ENCODE measurements around the gene FOXS1. TPM values are rescaled to one million over a fixed set of nuclear protein-coding genes. Genes with fewer than 3 reads are reported as not detected.

FOXS1 gene
- total and polyA plus RNA-seq, 4 donors: 1.4 to 3.2 (median 2.5) TPM

- H3K4me1 ChIP-seq (ENCODE audit: control insufficient read depth in 5 of 5, insufficient read depth in 5 of 5, low read length in 5 of 5): peaks cover 0 to 15% (median 3%) of the 10 kb centered on the region in 5 donors
- H3K27ac ChIP-seq (ENCODE audit: low read depth in 1 of 2, low read length in 1 of 2): no peak overlapping the region
- no peaks in the 10 kb centered on the region for H3K36me3 ChIP-seq (ENCODE audit: control insufficient read depth in 4 of 4, insufficient read depth in 4 of 4, low read length in 4 of 4)
- H3K9ac ChIP-seq (ENCODE audit: insufficient read depth in 1 of 2, low read length in 2 of 2): no peak overlapping the region
- WGBS, 2 donors: 52 to 58% methylated on average over 5 of the region's 5 CpGs
- H3K4me3 ChIP-seq: no peak overlapping the region
- ATAC-seq (ENCODE audit: insufficient read depth, low FRiP score): no peak
- H3K9me3 ChIP-seq (ENCODE audit: control insufficient read depth in 4 of 4, insufficient read depth in 3 of 4, low read length in 3 of 4): no peaks in the 10 kb centered on the region
- no peak for TF ChIP-seq CTCF (IDR thresholded peaks at IDR 0.05; ENCODE audit: control extremely low read depth, extremely low read depth)
- H3K27me3 ChIP-seq (ENCODE audit: control insufficient read depth in 3 of 3, insufficient read depth in 3 of 3, low read length in 2 of 3): no peaks in the 10 kb centered on the region
- DNase-seq: no peak
Observed at GRCh38 chr20:31821427-31821826, 24.0 kb downstream of the FOXS1 start.

- Histone ChIP-seq H3K9me3 (ENCODE audit: control insufficient read depth in 4 of 4, insufficient read depth in 3 of 4, low read length in 3 of 4) (no peaks in the 10 kb centered on the region), H3K27me3 (ENCODE audit: control insufficient read depth in 3 of 3, insufficient read depth in 3 of 3, low read length in 2 of 3) (no peaks in the 10 kb centered on the region), H3K36me3 (ENCODE audit: control insufficient read depth in 4 of 4, insufficient read depth in 4 of 4, low read length in 4 of 4) (no peaks in the 10 kb centered on the region), H3K9ac (ENCODE audit: insufficient read depth in 1 of 2, low read length in 2 of 2) (no peak overlapping the region), H3K4me1 (ENCODE audit: control insufficient read depth in 5 of 5, insufficient read depth in 5 of 5, low read length in 5 of 5) (peaks cover 0 to 20% (median 3%) of the 10 kb centered on the region in 5 donors), H3K4me3 (no peak overlapping the region), H3K27ac (ENCODE audit: low read depth in 1 of 2, low read length in 1 of 2) (no peak overlapping the region)
- ATAC-seq (ENCODE audit: insufficient read depth, low FRiP score): no peak
- 89 to 91% methylated on average over 6 of the region's 6 CpGs for WGBS, 2 donors
- no peak for TF ChIP-seq CTCF (IDR thresholded peaks at IDR 0.05; ENCODE audit: control extremely low read depth, extremely low read depth)
- DNase-seq: no peak
Observed at GRCh38 chr20:31820228-31820627, 25.2 kb downstream of the FOXS1 start.

GRCh38 chr20:31819083-31819784, 26.2 kb downstream of the FOXS1 start, which contains the start of gene MYLK2:
MYLK2 (plus strand) TSS chr20:31819356; CDS start chr20:31819581, 225 bp downstream.
- Histone ChIP-seq H3K36me3 (ENCODE audit: control insufficient read depth in 4 of 4, insufficient read depth in 4 of 4, low read length in 4 of 4) (no peaks in the 10 kb centered on the region), H3K27me3 (ENCODE audit: control insufficient read depth in 3 of 3, insufficient read depth in 3 of 3, low read length in 2 of 3) (no peaks in the 10 kb centered on the region), H3K27ac (ENCODE audit: low read depth in 1 of 2, low read length in 1 of 2) (no peak within 1 kb of the TSS), H3K9ac (ENCODE audit: insufficient read depth in 1 of 2, low read length in 2 of 2) (no peak within 1 kb of the TSS), H3K9me3 (ENCODE audit: control insufficient read depth in 4 of 4, insufficient read depth in 3 of 4, low read length in 3 of 4) (no peaks in the 10 kb centered on the region), H3K4me3 (no peak within 1 kb of the TSS), H3K4me1 (ENCODE audit: control insufficient read depth in 5 of 5, insufficient read depth in 5 of 5, low read length in 5 of 5) (peaks cover 0 to 23% (median 5%) of the 10 kb centered on the region in 5 donors)
- WGBS, 2 donors: 70 to 79% methylated on average over 16 of the region's 16 CpGs
- ATAC-seq (ENCODE audit: insufficient read depth, low FRiP score): no peak
- no peak for TF ChIP-seq CTCF (IDR thresholded peaks at IDR 0.05; ENCODE audit: control extremely low read depth, extremely low read depth)
- DNase-seq: no peak

Data from lung (tissue), 12 donors.